Prostate gland (tissue), 2 donors: Measurements from ENCODE around the gene SIRT7. TPM values are rescaled to one million over a fixed set of nuclear protein-coding genes. Genes with fewer than 3 reads are reported as not detected.

ENCODE experiments used
- DNase-seq: peaks from one replicate; pipeline ENCODE4 v3.0.0-alpha.2; 2019; ENCODE audit warnings: low spot score
- H3K27ac ChIP-seq, 2 donors: fragments of 200-600 bp; sonication (generic); 2 replicates each; pipeline ENCODE4 v1.5.1; 2017 to 2019
- H3K27me3 ChIP-seq: fragments of 200-600 bp; sonication (generic); replicated peaks from 2 replicates; pipeline ENCODE4 v1.5.1; 2019; ENCODE audit not compliant: insufficient read depth
- H3K36me3 ChIP-seq, 2 donors: fragments of 200-600 bp; sonication (generic); 1 replicate in 1 of 2; 2 replicates in 1 of 2; pipeline versions ENCODE4 v1.5.1 to v1.8.1; 2017 to 2019
- H3K4me1 ChIP-seq: fragments of 200-600 bp; sonication (generic); replicated peaks from 2 replicates; pipeline ENCODE4 v1.5.1; 2019
- H3K4me3 ChIP-seq, 2 donors: fragments of 200-600 bp; sonication (generic); 2 replicates each; pipeline ENCODE4 v1.5.1; 2017 to 2019
- H3K9me3 ChIP-seq: fragments of 200-600 bp; sonication (generic); 2 replicates; pipeline ENCODE4 v1.5.1; 2017
- CTCF ChIP-seq, 4 experiments: fragments of 200-600 bp in 2 of 4; fragments of 450-650 bp in 2 of 4; sonication (generic) in 2 of 4; IDR thresholded peaks; 1 replicate in 3 of 4; 2 replicates in 1 of 4; pipeline ENCODE4 v1.5.1; 2016 to 2019; ENCODE audit warnings: antibody characterized with exemption in 4 of 4, mild to moderate bottlenecking in 2 of 4, moderate library complexity in 2 of 4
- POLR2A ChIP-seq: fragments of 450-650 bp; IDR thresholded peaks from one replicate; pipeline ENCODE4 v1.6.1; 2016; ENCODE audit warnings: antibody characterized with exemption, mild to moderate bottlenecking
- POLR2AphosphoS5 ChIP-seq: sonication (generic); formaldehyde crosslinking; IDR thresholded peaks from one replicate; pipeline ENCODE4 v1.6.1; 2017; ENCODE audit warnings: antibody characterized with exemption
- WGBS: methylation state at CpG from one replicate; pipeline ENCODE4 v1.1.5; 2018; 5-methylcytosine and 5-hydroxymethylcytosine counted together
- intact Hi-C: fragments of 100-400 bp; cut with DNase I; formaldehyde crosslinking; loops from one replicate; pipeline ENCODE4 v1.14.2; 2022
- total RNA-seq, 2 donors: library from RNA; depleted of rRNA; stranded (reverse); fragments of >200 nt; gene quantifications; one replicate each; pipeline ENCODE4 v1.1.0, GENCODE V29; 2016

Gene SIRT7
- total RNA-seq, 2 donors from 2014 or later = 22.4 to 39.9 TPM

GRCh38 chr17:81911277-81911961 lies 6.6 kb downstream of the SIRT7 start, which contains the start of gene PCYT2:
Gene PCYT2, minus strand, starts transcription at chr17:81911399. Its CDS starts 44 bp downstream, at chr17:81911355.
- H3K9me3 ChIP-seq = no peaks in the 10 kb centered on the region
- peak within 1 kb of the TSS; percentile 76 to 78 for H3K4me3 ChIP-seq
- H3K36me3 ChIP-seq = peaks cover 10 to 11% of the 10 kb centered on the region in 2 donors
- peaks cover 6% of the 10 kb centered on the region for H3K4me1 ChIP-seq
- peak within 1 kb of the TSS; percentile 69 to 77 for H3K27ac ChIP-seq
- H3K27me3 ChIP-seq = no peaks in the 10 kb centered on the region
- TF ChIP-seq POLR2AphosphoS5 (peak; percentile 76), POLR2A (no peak), CTCF (IDR thresholded peaks at IDR 0.05) (peak in 2 of 4 experiments; percentile 39 to 51)
- 2% methylated on average over 66 of the region's 84 CpGs for WGBS
- DNase-seq = peak; percentile 95
- intact Hi-C loops = no loop called here

GRCh38 chr17:81910840-81911276 lies 7.1 kb downstream of the SIRT7 start:
- no peak for TF ChIP-seq CTCF (IDR thresholded peaks at IDR 0.05)
- no peak for TF ChIP-seq POLR2A
- no peak for TF ChIP-seq POLR2AphosphoS5
- Histone ChIP-seq H3K4me3 (peak overlapping the region; percentile 76 to 78), H3K27ac (peak overlapping the region; percentile 63 to 75), H3K4me1 (peaks cover 6% of the 10 kb centered on the region), H3K36me3 (peaks cover 10 to 11% of the 10 kb centered on the region in 2 donors), H3K9me3 (no peaks in the 10 kb centered on the region), H3K27me3 (no peaks in the 10 kb centered on the region)
- no peak for DNase-seq
- intact Hi-C loops = no loop called here
- under 1% methylated on average over 48 of the region's 55 CpGs for WGBS

GRCh38 chr17:81909966-81910839 lies 7.8 kb downstream of the SIRT7 start:
- DNase-seq = no peak

GRCh38 chr17:81909231-81909630 lies 8.7 kb downstream of the SIRT7 start:
- 98% methylated on average over 11 of the region's 12 CpGs for WGBS
- peaks cover 7 to 10% of the 10 kb centered on the region in 2 donors for H3K36me3 ChIP-seq
- no peak for DNase-seq
- TF ChIP-seq POLR2AphosphoS5 (no peak), POLR2A (no peak), CTCF (IDR thresholded peaks at IDR 0.05) (no peak)
- H3K4me3 ChIP-seq = no peak overlapping the region
- no peaks in the 10 kb centered on the region for H3K27me3 ChIP-seq
- peaks cover 6% of the 10 kb centered on the region for H3K4me1 ChIP-seq
- intact Hi-C loops = no loop called here
- H3K9me3 ChIP-seq = no peaks in the 10 kb centered on the region
- H3K27ac ChIP-seq = no peak overlapping the region

More at GRCh38 chr17:81909966-81910839, 7.8 kb downstream of the SIRT7 start:
- no peaks in the 10 kb centered on the region for H3K27me3 ChIP-seq
- H3K4me1 ChIP-seq = peaks cover 6% of the 10 kb centered on the region
- peak overlapping the region; percentile 76 to 78 for H3K4me3 ChIP-seq
- peak overlapping the region; percentile 63 to 75 for H3K27ac ChIP-seq
- no peaks in the 10 kb centered on the region for H3K9me3 ChIP-seq
- peaks cover 10 to 11% of the 10 kb centered on the region in 2 donors for H3K36me3 ChIP-seq
- 35% methylated on average over 23 of the region's 23 CpGs for WGBS
- intact Hi-C loops = no loop called here
- no peak for TF ChIP-seq POLR2A
- no peak for TF ChIP-seq POLR2AphosphoS5
- no peak for TF ChIP-seq CTCF (IDR thresholded peaks at IDR 0.05)
